HFF-Myc (cell line): ENCODE measurements around the gene SIAE.

Source experiments
- DNase-seq: peaks from one replicate; pipeline ENCODE4 v3.0.0-alpha.2; 2011; ENCODE audit warnings: low read depth; ENCODE audit errors: extremely low read depth
- H3K4me3 ChIP-seq: replicated peaks from 2 replicates; pipeline ENCODE4 v1.5.1; 2011; ENCODE audit warnings: low read depth, mild to moderate bottlenecking, control low read depth, low read length
- CTCF ChIP-seq: IDR thresholded peaks from 2 replicates; pipeline ENCODE4 v1.5.1; 2012; ENCODE audit warnings: mild to moderate bottlenecking, low read depth, low read length, control low read depth; ENCODE audit errors: missing control alignments

Gene SIAE

DNA sequence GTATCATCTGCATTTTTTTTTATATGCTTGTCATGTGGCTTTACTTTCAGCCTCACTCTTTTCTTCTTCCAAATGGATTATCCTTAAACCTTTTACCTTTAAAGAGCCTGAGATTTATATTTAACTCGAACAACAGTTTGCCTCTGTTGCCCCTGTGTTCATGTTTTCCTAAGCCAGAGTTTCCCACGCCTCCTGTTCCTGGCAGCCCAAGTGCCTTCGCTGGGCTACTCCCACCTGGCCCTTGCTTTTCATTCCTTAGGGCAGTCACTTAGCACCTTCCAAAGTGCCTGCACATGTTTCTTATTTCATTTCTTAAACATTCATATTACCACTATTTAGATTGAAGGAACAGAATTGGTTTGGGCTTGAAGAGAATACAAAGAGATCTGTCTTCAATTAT is 37.6 kb downstream of the SIAE start:
- no peak for DNase-seq
- H3K4me3 ChIP-seq = no peak overlapping the region
- no peak for TF ChIP-seq CTCF

DNA sequence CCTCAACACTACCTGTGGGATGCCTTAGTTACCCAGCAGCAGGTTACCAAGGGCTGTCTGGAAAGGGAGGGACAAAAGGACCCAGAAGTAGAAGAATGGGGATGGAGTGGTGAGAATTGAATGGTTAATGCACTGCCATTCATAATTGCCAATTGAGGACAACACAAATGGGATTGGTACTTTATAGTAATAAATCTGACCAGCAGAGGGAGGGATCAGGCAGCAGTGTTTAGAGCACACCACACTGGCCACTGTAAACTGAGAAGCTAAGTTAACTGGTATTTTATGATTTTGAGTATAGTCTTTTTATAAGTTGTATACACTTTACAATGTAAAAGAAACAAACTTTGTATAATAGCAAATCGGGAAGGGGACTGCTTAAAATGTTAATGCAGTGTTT is 40.2 kb downstream of the SIAE start:
- TF ChIP-seq CTCF = peak; percentile 36
- no peak for DNase-seq

GRCh38 chr11:124629961-124630360 is 43.6 kb downstream of the SIAE start:
- no peak overlapping the region for H3K4me3 ChIP-seq
- DNase-seq = no peak
- TF ChIP-seq CTCF = no peak

More for the DNA sequence above, 40.2 kb downstream of the SIAE start:
- H3K4me3 ChIP-seq = no peak overlapping the region

GRCh38 chr11:124627546-124627945 is 46.0 kb downstream of the SIAE start:
- no peak overlapping the region for H3K4me3 ChIP-seq
- TF ChIP-seq CTCF = no peak
- no peak for DNase-seq

DNA sequence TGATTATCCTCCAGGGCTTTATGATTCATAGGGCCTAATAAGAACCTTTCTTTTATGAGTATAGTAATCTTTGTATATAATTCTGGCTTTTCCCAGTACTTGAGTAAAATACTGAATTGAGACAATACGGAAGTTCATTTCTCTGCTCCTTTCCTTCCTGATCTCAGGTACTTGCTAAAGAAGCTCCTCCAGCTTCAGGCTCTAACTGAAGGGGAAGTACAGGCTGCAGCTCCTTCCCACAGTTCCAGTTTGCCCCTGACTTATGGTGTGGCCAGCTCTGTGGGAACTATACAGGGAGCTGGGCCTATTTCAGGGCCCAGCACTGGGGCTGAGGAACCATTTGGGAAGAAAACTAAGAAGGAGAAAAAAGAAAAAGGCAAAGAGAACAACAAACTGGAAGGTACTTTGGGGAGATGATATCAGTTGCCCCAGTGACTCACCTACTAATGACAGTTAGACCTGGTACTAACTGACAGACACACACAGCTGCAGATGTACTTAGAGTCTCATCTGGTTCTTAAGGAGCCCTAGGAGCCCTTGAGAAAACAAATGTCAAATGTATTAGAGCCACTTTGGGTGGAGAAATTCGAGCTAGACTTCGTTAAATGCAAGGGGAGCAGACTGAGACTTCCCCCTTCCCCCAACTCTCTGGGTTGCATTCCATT is 47.9 kb downstream of the SIAE start:
- TF ChIP-seq CTCF = no peak
- no peak overlapping the region for H3K4me3 ChIP-seq
- no peak for DNase-seq

- TF ChIP-seq CTCF = no peak
- no peak for DNase-seq
- peak overlapping the region; percentile 96 for H3K4me3 ChIP-seq
These were observed 49.5 kb downstream of the SIAE start for GRCh38 chr11:124623861-124624525.
